ENCODE results near the gene GADL1. TPM values are rescaled to one million over a fixed set of nuclear protein-coding genes. Genes with fewer than 3 reads are reported as not detected.

GADL1 gene
- polyA plus RNA-seq, 3 donors: 2.3 to 4.2 (median 4.1) TPM

DNA sequence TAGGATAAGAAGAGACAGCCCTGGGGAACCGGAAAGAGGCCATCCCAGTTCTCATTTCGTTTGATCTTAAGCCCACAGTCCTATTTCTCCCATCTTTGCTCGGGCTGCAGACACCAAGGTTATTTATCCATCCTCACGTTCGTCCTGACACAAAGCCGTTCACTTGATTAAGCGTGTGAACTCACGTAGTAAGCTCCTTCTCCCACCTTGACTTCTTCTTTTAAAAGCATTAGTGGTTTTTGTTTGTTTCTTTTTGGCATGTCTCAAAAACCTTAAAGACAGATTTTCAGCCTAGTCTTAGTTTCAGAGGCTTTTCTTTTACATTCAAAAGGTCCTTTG is 217.1 kb downstream of the GADL1 start:
- no peak for DNase-seq

GRCh38 chr3:30676424-30677346 is 217.8 kb downstream of the GADL1 start:
- no peak for DNase-seq

All from renal pelvis (tissue), 4 donors.